GM21423 (cell line): ENCODE data around the gene TGM6.

ENCODE experiments used
- ATAC-seq: cut with Tn5 transposase; IDR thresholded peaks from one replicate; pipeline ENCODE4 v1.9.1; 2021; ENCODE audit warnings: mild to moderate bottlenecking, moderate library complexity; ENCODE audit not compliant: unreplicated experiment

The TGM6 gene

GRCh38 chr20:2451939-2452732 is 71.4 kb downstream of the TGM6 start:
- no peak for ATAC-seq

GRCh38 chr20:2453792-2454191 is 73.1 kb downstream of the TGM6 start:
- ATAC-seq, result no peak

- ATAC-seq, result no peak
Measured at GRCh38 chr20:2455771-2456497, 75.2 kb downstream of the TGM6 start.

GRCh38 chr20:2458919-2459499 is 78.3 kb downstream of the TGM6 start:
- no peak for ATAC-seq

- ATAC-seq, result no peak
Measured at GRCh38 chr20:2459981-2460751, 79.5 kb downstream of the TGM6 start.

- no peak for ATAC-seq
Measured at GRCh38 chr20:2460752-2461424, 80.2 kb downstream of the TGM6 start.

- no peak for ATAC-seq
Measured at GRCh38 chr20:2462484-2462883, 81.8 kb downstream of the TGM6 start.

GRCh38 chr20:2463616-2464365 is 83.1 kb downstream of the TGM6 start:
- ATAC-seq, result no peak

- ATAC-seq, result no peak
Measured at GRCh38 chr20:2465100-2465499, 84.4 kb downstream of the TGM6 start.

GRCh38 chr20:2467412-2467811 is 86.7 kb downstream of the TGM6 start:
- ATAC-seq, result no peak

- no peak for ATAC-seq
Measured at GRCh38 chr20:2468581-2469407, 88.1 kb downstream of the TGM6 start.

- peak; percentile 27 for ATAC-seq
Measured at GRCh38 chr20:2469991-2470422, 89.3 kb downstream of the TGM6 start.

- peak; percentile 97 for ATAC-seq
Measured at GRCh38 chr20:2470423-2471193, 89.9 kb downstream of the TGM6 start, which contains the start of gene SNRPB. TSS of gene SNRPB (minus strand) at chr20:2470789. CDS start at chr20:2470690, 99 bp downstream.

- ATAC-seq, result no peak
Measured at GRCh38 chr20:2473516-2473915, 92.8 kb downstream of the TGM6 start.

GRCh38 chr20:2475850-2476741 is 95.4 kb downstream of the TGM6 start:
- ATAC-seq, result no peak

GRCh38 chr20:2476742-2477615 is 96.3 kb downstream of the TGM6 start:
- no peak for ATAC-seq
